Sigmoid colon (tissue), 7 donors: ENCODE measurements around the gene CEBPB. TPM values are rescaled to one million over a fixed set of nuclear protein-coding genes. Genes with fewer than 3 reads are reported as not detected.
A peak's percentile ranks its signal among the peaks of the same experiment; 100 is the strongest.

Experiments used
- DNase-seq: peaks from one replicate; pipeline ENCODE4 v3.0.0-alpha.2; 2019
- H3K27ac ChIP-seq, 4 donors: fragments of 200-600 bp; sonication (generic); one replicate each; pipeline ENCODE4 v1.5.1; 2016 to 2019; ENCODE audit warnings: mild to moderate bottlenecking in 1 of 4
- H3K27me3 ChIP-seq, 3 donors: fragments of 200-600 bp; sonication (generic); one replicate each; pipeline ENCODE4 v1.5.1; 2019; ENCODE audit warnings: mild to moderate bottlenecking in 1 of 3
- H3K36me3 ChIP-seq, 4 donors: fragments of 200-600 bp; sonication (generic); one replicate each; pipeline ENCODE4 v1.5.1; 2016 to 2019
- H3K4me1 ChIP-seq, 4 donors: fragments of 200-600 bp; sonication (generic); one replicate each; pipeline ENCODE4 v1.5.1; 2017 to 2019
- H3K4me3 ChIP-seq, 4 donors: fragments of 200-600 bp; sonication (generic); one replicate each; pipeline ENCODE4 v1.5.1; 2017 to 2019; ENCODE audit warnings: mild to moderate bottlenecking in 2 of 4, moderate library complexity in 1 of 4
- H3K9me3 ChIP-seq, 4 donors: fragments of 200-600 bp in 3 of 4; sonication (generic) in 3 of 4; one replicate each; pipeline versions ENCODE4 v1.5.1 to v1.6.1; 2013 to 2019
- EP300 ChIP-seq, 4 donors: sonication (generic); formaldehyde crosslinking; IDR thresholded peaks; one replicate each; pipeline ENCODE4 v1.6.1; 2017; ENCODE audit warnings: antibody characterized with exemption in 4 of 4
- POLR2A ChIP-seq, 2 donors: fragments of 450-650 bp; IDR thresholded peaks; one replicate each; pipeline ENCODE4 v1.6.1; 2016; ENCODE audit warnings: antibody characterized with exemption in 2 of 2, mild to moderate bottlenecking in 2 of 2, moderate library complexity in 2 of 2
- POLR2AphosphoS5 ChIP-seq, 4 donors: sonication (generic); formaldehyde crosslinking; IDR thresholded peaks; one replicate each; pipeline ENCODE4 v1.6.1; 2017; ENCODE audit warnings: antibody characterized with exemption in 4 of 4
- WGBS, 2 donors: extraction: QIAGEN DNeasy Blood & Tissue Kit; methylation state at CpG; one replicate each; pipeline ENCODE4 v1.1.7; 2013; 5-methylcytosine and 5-hydroxymethylcytosine counted together
- intact Hi-C: fragments of 100-400 bp; cut with DNase I; formaldehyde crosslinking; loops from one replicate; pipeline ENCODE4 v1.15.1; 2023
- polyA plus RNA-seq, 3 donors: library from polyadenylated mRNA; stranded (reverse); fragments of 200-250 nt; gene quantifications; one replicate each; pipeline ENCODE4 v1.2.3, GENCODE V29; 2013
- total RNA-seq, 4 donors: library from RNA; depleted of rRNA; stranded (reverse); fragments of >200 nt; gene quantifications; one replicate each; pipeline ENCODE4 v1.1.0, GENCODE V29; 2016
- TF ChIP-seq, protein P1 (sequence below), 4 experiments: fragments of 450-650 bp in 3 of 4; fragments of 200-600 bp in 1 of 4; IDR thresholded peaks; one replicate each; pipeline ENCODE4 v1.5.1; 2016 to 2019; ENCODE audit warnings: antibody characterized with exemption in 4 of 4, mild to moderate bottlenecking in 3 of 4, moderate library complexity in 2 of 4
- donor health status: healthy with polysubstance abuse.
- donor health status: Bipolar disorder and iron deficiency.
- donor health status: healthy.

The CEBPB gene
- total and polyA plus RNA-seq, 7 donors: 6.9 to 173 (median 53.2) TPM

DNA sequence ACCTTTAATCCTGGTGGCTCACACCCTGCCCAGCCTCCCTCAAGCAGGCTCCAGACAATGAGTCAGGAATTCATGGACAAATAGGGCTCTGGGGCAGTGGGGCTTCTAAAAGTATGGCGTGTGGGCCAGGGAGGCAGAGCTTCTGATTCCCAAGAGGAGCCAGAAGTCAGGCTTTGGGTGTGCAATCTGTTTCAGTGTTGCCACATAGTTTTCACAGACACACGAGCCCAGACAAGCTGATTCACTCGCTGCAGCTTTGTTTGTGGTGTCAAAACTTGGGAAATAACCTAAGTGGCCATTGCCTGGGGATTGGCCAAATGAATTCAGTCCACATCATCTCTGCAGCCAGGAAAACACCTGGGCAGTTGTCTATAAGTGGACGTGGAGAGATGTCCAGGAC is 46.3 kb upstream of the CEBPB start:
- Histone ChIP-seq H3K4me1 (peaks cover 0 to 60% (median 39%) of the 10 kb centered on the region in 4 donors), H3K36me3 (peaks cover 10 to 51% (median 20%) of the 10 kb centered on the region in 4 donors), H3K9me3 (no peaks in the 10 kb centered on the region), H3K27me3 (no peaks in the 10 kb centered on the region), H3K27ac (peak overlapping the region; percentile 51 to 79 (median 58)), H3K4me3 (no peak overlapping the region)
- DNase-seq: peak; percentile 89
- no peak for TF ChIP-seq POLR2A (IDR thresholded peaks at IDR 0.05)
- peak in 1 of 4 donors; percentile 70 for TF ChIP-seq POLR2AphosphoS5 (IDR thresholded peaks at IDR 0.05)
- no peak for TF ChIP-seq EP300 (IDR thresholded peaks at IDR 0.05)
- TF ChIP-seq, protein P1, sequence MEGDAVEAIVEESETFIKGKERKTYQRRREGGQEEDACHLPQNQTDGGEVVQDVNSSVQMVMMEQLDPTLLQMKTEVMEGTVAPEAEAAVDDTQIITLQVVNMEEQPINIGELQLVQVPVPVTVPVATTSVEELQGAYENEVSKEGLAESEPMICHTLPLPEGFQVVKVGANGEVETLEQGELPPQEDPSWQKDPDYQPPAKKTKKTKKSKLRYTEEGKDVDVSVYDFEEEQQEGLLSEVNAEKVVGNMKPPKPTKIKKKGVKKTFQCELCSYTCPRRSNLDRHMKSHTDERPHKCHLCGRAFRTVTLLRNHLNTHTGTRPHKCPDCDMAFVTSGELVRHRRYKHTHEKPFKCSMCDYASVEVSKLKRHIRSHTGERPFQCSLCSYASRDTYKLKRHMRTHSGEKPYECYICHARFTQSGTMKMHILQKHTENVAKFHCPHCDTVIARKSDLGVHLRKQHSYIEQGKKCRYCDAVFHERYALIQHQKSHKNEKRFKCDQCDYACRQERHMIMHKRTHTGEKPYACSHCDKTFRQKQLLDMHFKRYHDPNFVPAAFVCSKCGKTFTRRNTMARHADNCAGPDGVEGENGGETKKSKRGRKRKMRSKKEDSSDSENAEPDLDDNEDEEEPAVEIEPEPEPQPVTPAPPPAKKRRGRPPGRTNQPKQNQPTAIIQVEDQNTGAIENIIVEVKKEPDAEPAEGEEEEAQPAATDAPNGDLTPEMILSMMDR (IDR thresholded peaks at IDR 0.05): no peak
- intact Hi-C loops: no loop called here
- 68 to 84% methylated on average over 4 of the region's 4 CpGs for WGBS, 2 donors

DNA sequence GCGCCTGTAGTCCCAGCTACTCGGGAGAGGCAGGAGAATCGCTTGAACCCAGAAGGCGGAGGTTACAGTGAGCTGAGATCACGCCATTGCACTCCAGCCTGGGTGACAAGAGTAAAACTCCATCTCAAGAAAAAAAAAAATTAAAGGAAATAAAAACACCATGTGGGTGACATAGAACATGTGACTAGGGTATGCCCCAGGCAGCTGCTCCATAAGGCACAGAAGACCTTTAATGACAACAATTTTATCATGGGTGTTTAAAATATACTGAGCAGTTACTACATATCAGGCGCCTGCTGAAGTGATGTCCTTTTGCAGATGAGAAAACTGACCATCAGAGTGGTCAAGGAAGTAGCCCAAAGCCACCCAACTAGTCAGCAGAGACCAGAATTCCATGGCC is 45.1 kb upstream of the CEBPB start:
- no peaks in the 10 kb centered on the region for H3K27me3 ChIP-seq
- H3K4me1 ChIP-seq: peaks cover 0 to 72% (median 48%) of the 10 kb centered on the region in 4 donors
- peaks cover 10 to 43% (median 20%) of the 10 kb centered on the region in 4 donors for H3K36me3 ChIP-seq
- no peaks in the 10 kb centered on the region for H3K9me3 ChIP-seq
- WGBS, 2 donors: 90 to 91% methylated on average over 6 of the region's 6 CpGs
- no peak overlapping the region for H3K4me3 ChIP-seq
- H3K27ac ChIP-seq: peak overlapping the region in 3 of 4 donors; percentile 59 to 79 (median 64)
- intact Hi-C loops: no loop called here
- DNase-seq: no peak
- TF ChIP-seq EP300 (IDR thresholded peaks at IDR 0.05): no peak
- TF ChIP-seq POLR2AphosphoS5 (IDR thresholded peaks at IDR 0.05): no peak
- no peak for TF ChIP-seq POLR2A (IDR thresholded peaks at IDR 0.05)
- TF ChIP-seq, protein P1 (IDR thresholded peaks at IDR 0.05): no peak

DNA sequence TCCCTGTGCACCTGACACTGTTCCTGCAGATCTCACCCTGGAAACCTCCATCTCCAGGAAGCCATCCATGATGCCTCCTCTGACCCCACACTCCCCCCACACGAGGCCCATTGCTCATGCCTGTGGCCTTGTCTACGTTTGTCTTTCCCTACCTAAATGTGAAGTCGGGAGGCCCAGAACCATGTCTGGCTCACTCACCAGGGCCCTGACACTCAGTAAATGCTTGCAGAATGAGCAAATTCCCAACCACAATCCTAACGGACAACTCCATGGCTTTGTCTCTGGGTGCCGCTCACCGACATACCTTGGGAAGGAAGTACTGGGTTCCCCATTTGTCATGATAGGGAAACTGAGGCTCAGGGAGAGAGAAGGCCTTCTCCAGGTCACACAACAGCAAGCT is 44.4 kb upstream of the CEBPB start:
- H3K27ac ChIP-seq: peak overlapping the region; percentile 44 to 79 (median 60)
- H3K4me1 ChIP-seq: peaks cover 0 to 79% (median 55%) of the 10 kb centered on the region in 4 donors

DNA sequence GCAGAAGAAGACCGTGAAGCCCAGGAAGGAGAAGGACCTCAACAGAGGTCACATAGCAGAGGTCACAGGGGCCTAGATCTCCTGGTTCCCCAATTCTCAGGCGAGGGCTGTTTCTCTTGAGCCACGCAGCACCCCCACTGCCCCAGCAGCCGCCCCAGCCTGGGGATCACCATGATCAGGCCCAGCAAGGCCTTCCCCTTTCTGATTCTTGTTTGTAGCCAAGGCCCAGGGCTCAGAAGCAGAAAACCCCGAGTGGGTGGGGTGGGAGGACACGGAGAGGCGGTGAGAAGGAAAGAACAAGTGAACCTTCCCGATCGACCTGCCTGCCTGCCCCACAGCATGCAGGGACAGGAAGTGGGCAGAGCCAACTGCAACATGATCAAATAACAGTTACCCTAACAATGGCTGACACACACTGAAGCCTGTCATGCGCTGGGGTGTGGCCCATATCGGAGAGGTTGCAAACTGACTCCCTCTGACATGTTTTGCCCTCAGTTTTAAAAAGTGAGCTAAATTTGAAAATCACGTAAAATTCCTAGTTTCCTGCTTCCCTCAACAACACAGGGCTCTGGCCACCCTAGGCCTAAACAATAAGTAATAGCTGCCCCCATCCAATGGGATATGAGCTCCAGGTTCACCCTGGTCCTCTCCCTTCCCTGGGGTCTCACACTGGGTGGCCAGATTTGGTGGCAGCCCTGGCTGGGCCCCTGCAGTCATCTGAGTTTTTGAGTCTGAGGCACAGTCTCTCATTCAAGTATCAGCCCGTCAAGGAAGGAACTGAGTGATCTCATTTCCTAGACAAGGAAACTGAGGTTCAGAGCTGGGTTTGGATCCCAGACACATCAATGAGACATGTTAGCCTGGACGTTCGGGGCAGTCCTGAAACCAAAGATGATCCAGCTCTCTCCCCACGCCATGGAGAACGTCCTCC is 43.6 kb upstream of the CEBPB start:
- TF ChIP-seq EP300 (IDR thresholded peaks at IDR 0.05) (no peak), POLR2AphosphoS5 (IDR thresholded peaks at IDR 0.05) (no peak), POLR2A (IDR thresholded peaks at IDR 0.05) (no peak)
- TF ChIP-seq, protein P1 (IDR thresholded peaks at IDR 0.05): no peak
- H3K36me3 ChIP-seq: peaks cover 8 to 28% (median 10%) of the 10 kb centered on the region in 4 donors
- no peak for DNase-seq
- H3K27me3 ChIP-seq: no peaks in the 10 kb centered on the region
- intact Hi-C loops: no loop called here
- 39 to 57% methylated on average over 17 of the region's 17 CpGs for WGBS, 2 donors
- H3K27ac ChIP-seq: peak overlapping the region; percentile 44 to 79 (median 60)
- no peak overlapping the region for H3K4me3 ChIP-seq
- no peaks in the 10 kb centered on the region for H3K9me3 ChIP-seq
- peaks cover 0 to 87% (median 63%) of the 10 kb centered on the region in 4 donors for H3K4me1 ChIP-seq

More for the DNA sequence above, 44.4 kb upstream of the CEBPB start:
- 91 to 92% methylated on average over 6 of the region's 6 CpGs for WGBS, 2 donors
- no peak for TF ChIP-seq EP300 (IDR thresholded peaks at IDR 0.05)
- no peak for TF ChIP-seq POLR2AphosphoS5 (IDR thresholded peaks at IDR 0.05)
- TF ChIP-seq, protein P1 (IDR thresholded peaks at IDR 0.05): no peak
- no peak for TF ChIP-seq POLR2A (IDR thresholded peaks at IDR 0.05)
- no peak for DNase-seq
- Histone ChIP-seq H3K27me3 (no peaks in the 10 kb centered on the region), H3K9me3 (no peaks in the 10 kb centered on the region), H3K36me3 (peaks cover 10 to 36% (median 17%) of the 10 kb centered on the region in 4 donors), H3K4me3 (no peak overlapping the region)
- intact Hi-C loops: no loop called here
